ENCODE measurements around the gene ADAMTS17. TPM values are rescaled to one million over a fixed set of nuclear protein-coding genes. Genes with fewer than 3 reads are reported as not detected.

The ADAMTS17 gene
- total and polyA plus RNA-seq, 2 experiments from 2014 or later: 3.7 to 4.4 TPM

- H4K20me1 ChIP-seq (ENCODE audit: insufficient read depth, poor library complexity, severe bottlenecking): no peaks in the 10 kb centered on the region
- H3K9me2 ChIP-seq (replicated peaks; ENCODE audit: insufficient read depth): no peaks in the 10 kb centered on the region
- no peak for TF ChIP-seq EZH2 (IDR thresholded peaks at IDR 0.05; ENCODE audit: borderline replicate concordance)
- TF ChIP-seq, protein P1, sequence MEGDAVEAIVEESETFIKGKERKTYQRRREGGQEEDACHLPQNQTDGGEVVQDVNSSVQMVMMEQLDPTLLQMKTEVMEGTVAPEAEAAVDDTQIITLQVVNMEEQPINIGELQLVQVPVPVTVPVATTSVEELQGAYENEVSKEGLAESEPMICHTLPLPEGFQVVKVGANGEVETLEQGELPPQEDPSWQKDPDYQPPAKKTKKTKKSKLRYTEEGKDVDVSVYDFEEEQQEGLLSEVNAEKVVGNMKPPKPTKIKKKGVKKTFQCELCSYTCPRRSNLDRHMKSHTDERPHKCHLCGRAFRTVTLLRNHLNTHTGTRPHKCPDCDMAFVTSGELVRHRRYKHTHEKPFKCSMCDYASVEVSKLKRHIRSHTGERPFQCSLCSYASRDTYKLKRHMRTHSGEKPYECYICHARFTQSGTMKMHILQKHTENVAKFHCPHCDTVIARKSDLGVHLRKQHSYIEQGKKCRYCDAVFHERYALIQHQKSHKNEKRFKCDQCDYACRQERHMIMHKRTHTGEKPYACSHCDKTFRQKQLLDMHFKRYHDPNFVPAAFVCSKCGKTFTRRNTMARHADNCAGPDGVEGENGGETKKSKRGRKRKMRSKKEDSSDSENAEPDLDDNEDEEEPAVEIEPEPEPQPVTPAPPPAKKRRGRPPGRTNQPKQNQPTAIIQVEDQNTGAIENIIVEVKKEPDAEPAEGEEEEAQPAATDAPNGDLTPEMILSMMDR (IDR thresholded peaks at IDR 0.05; ENCODE audit: poor library complexity): no peak
- no peak for TF ChIP-seq EZH2phosphoT487 (IDR thresholded peaks at IDR 0.05; ENCODE audit: low read depth, severe bottlenecking, unreplicated experiment)
- no peak overlapping the region for H2AFZ ChIP-seq
- H3K36me3 ChIP-seq (replicated peaks; ENCODE audit: insufficient read depth, low read depth): no peaks in the 10 kb centered on the region
- H3K4me3 ChIP-seq: no peak overlapping the region
- H3K27ac ChIP-seq: no peak overlapping the region
- H3K79me2 ChIP-seq: no peaks in the 10 kb centered on the region
- no peak for DNase-seq (ENCODE audit: low spot score)
- H3K4me2 ChIP-seq: no peak overlapping the region
- H3K9me3 ChIP-seq (ENCODE audit: low read depth): no peaks in the 10 kb centered on the region
- WGBS (ENCODE audit: low lambda C conversion rate, missing lambda C conversion rate): 91% methylated on average over 17 of the region's 17 CpGs
- no peaks in the 10 kb centered on the region for H3K4me1 ChIP-seq (ENCODE audit: insufficient read depth)
- H3K27me3 ChIP-seq: no peaks in the 10 kb centered on the region
Observed at GRCh38 chr15:99974246-99974645, 367.5 kb downstream of the ADAMTS17 start.

GRCh38 chr15:99973351-99973750 is 368.4 kb downstream of the ADAMTS17 start:
- Histone ChIP-seq H3K36me3 (replicated peaks; ENCODE audit: insufficient read depth, low read depth) (no peaks in the 10 kb centered on the region), H4K20me1 (ENCODE audit: insufficient read depth, poor library complexity, severe bottlenecking) (no peaks in the 10 kb centered on the region), H3K27ac (no peak overlapping the region), H3K27me3 (no peaks in the 10 kb centered on the region), H3K4me1 (ENCODE audit: insufficient read depth) (no peaks in the 10 kb centered on the region), H3K9me3 (ENCODE audit: low read depth) (no peaks in the 10 kb centered on the region), H3K4me2 (no peak overlapping the region), H3K79me2 (no peaks in the 10 kb centered on the region), H2AFZ (no peak overlapping the region), H3K9me2 (replicated peaks; ENCODE audit: insufficient read depth) (no peaks in the 10 kb centered on the region), H3K4me3 (no peak overlapping the region)
- DNase-seq (ENCODE audit: low spot score): no peak
- TF ChIP-seq EZH2phosphoT487 (IDR thresholded peaks at IDR 0.05; ENCODE audit: low read depth, severe bottlenecking, unreplicated experiment): no peak
- WGBS (ENCODE audit: low lambda C conversion rate, missing lambda C conversion rate): 96% methylated on average over 11 of the region's 11 CpGs

GRCh38 chr15:99970891-99971430 is 370.8 kb downstream of the ADAMTS17 start:
- WGBS (ENCODE audit: low lambda C conversion rate, missing lambda C conversion rate): 66% methylated on average over 9 of the region's 9 CpGs
- H3K9me3 ChIP-seq (ENCODE audit: low read depth): no peaks in the 10 kb centered on the region
- no peaks in the 10 kb centered on the region for H3K9me2 ChIP-seq (replicated peaks; ENCODE audit: insufficient read depth)
- H3K4me3 ChIP-seq: no peak overlapping the region
- H3K79me2 ChIP-seq: no peaks in the 10 kb centered on the region
- no peaks in the 10 kb centered on the region for H3K4me1 ChIP-seq (ENCODE audit: insufficient read depth)
- no peak for DNase-seq (ENCODE audit: low spot score)
- H3K36me3 ChIP-seq (replicated peaks; ENCODE audit: insufficient read depth, low read depth): no peaks in the 10 kb centered on the region
- H3K4me2 ChIP-seq: no peak overlapping the region
- TF ChIP-seq EZH2 (IDR thresholded peaks at IDR 0.05; ENCODE audit: borderline replicate concordance): no peak
- TF ChIP-seq EZH2phosphoT487 (IDR thresholded peaks at IDR 0.05; ENCODE audit: low read depth, severe bottlenecking, unreplicated experiment): no peak
- TF ChIP-seq, protein P1 (IDR thresholded peaks at IDR 0.05; ENCODE audit: poor library complexity): no peak
- no peak overlapping the region for H2AFZ ChIP-seq
- H3K27me3 ChIP-seq: no peaks in the 10 kb centered on the region
- no peak overlapping the region for H3K27ac ChIP-seq
- H4K20me1 ChIP-seq (ENCODE audit: insufficient read depth, poor library complexity, severe bottlenecking): no peaks in the 10 kb centered on the region

DNA sequence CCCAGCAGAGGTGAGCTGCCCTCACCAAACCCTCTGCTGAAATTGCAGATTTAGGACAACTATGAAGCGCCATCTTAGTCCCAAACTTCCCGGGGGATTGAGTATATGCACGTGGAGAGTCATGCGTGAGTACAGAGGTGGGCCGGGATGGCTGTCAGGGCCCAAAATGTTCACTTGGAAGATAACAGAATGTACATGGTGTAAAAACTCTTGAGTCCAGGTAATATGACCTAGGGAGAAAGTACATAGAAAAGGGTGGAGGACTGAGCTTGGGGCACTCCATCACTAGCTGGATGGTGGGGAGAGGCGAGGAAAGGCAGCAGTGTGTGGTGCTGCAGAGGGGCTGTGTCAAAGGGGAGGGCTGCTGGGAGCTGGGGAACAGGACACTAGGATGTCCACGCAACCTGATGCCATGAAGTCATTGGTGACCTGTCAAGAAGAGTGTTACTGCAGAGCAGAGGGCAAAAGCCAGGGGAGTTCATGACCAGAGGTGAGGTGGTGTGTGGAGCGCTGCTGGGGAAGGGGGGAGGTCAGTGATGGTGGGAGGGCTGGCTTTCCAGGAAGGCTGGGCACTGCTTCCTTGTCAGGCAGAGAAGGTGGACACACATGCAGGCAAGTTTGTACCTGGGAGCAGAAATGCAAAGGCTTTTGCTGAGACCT is 372.4 kb downstream of the ADAMTS17 start:
- no peak for TF ChIP-seq EZH2 (IDR thresholded peaks at IDR 0.05; ENCODE audit: borderline replicate concordance)
- TF ChIP-seq EZH2phosphoT487 (IDR thresholded peaks at IDR 0.05; ENCODE audit: low read depth, severe bottlenecking, unreplicated experiment): no peak

More for the DNA sequence above, 372.4 kb downstream of the ADAMTS17 start:
- Histone ChIP-seq H3K27ac (no peak overlapping the region), H3K36me3 (replicated peaks; ENCODE audit: insufficient read depth, low read depth) (no peaks in the 10 kb centered on the region), H3K9me2 (replicated peaks; ENCODE audit: insufficient read depth) (no peaks in the 10 kb centered on the region), H4K20me1 (ENCODE audit: insufficient read depth, poor library complexity, severe bottlenecking) (no peaks in the 10 kb centered on the region), H3K27me3 (no peaks in the 10 kb centered on the region), H3K79me2 (no peaks in the 10 kb centered on the region), H3K9me3 (ENCODE audit: low read depth) (no peaks in the 10 kb centered on the region), H2AFZ (no peak overlapping the region), H3K4me3 (no peak overlapping the region), H3K4me1 (ENCODE audit: insufficient read depth) (no peaks in the 10 kb centered on the region), H3K4me2 (no peak overlapping the region)
- 94% methylated on average over 8 of the region's 8 CpGs for WGBS (ENCODE audit: low lambda C conversion rate, missing lambda C conversion rate)
- DNase-seq (ENCODE audit: low spot score): no peak

Measured in hepatocyte (in vitro differentiated cells).